Fibroblast of skin of back (primary cell): ENCODE measurements around the gene WRAP53. TPM values are rescaled to one million over a fixed set of nuclear protein-coding genes. Genes with fewer than 3 reads are reported as not detected.
A peak's percentile ranks its signal among the peaks of the same experiment; 100 is the strongest.
"Not testable (repeated sequence)": the region's sequence is repeated elsewhere in the genome, so short reads cannot be mapped to it uniquely, and the experiment has no call there.

ENCODE experiments used
- DNase-seq: peaks from one replicate; pipeline ENCODE4 v3.0.0-alpha.2; 2013
- polyA plus RNA-seq, 2 experiments: library from polyadenylated mRNA; unstranded; fragments of 120-200 nt; gene quantifications; one replicate each; pipeline ENCODE4 v1.2.1, GENCODE V29; 2013; ENCODE audit not compliant: insufficient read length in 2 of 2

The WRAP53 gene
- polyA plus RNA-seq (2013, experiment 1 of 2; ENCODE audit: insufficient read length), result 22.1 TPM
- 6.1 TPM for polyA plus RNA-seq (2013, experiment 2 of 2; ENCODE audit: insufficient read length)

DNA sequence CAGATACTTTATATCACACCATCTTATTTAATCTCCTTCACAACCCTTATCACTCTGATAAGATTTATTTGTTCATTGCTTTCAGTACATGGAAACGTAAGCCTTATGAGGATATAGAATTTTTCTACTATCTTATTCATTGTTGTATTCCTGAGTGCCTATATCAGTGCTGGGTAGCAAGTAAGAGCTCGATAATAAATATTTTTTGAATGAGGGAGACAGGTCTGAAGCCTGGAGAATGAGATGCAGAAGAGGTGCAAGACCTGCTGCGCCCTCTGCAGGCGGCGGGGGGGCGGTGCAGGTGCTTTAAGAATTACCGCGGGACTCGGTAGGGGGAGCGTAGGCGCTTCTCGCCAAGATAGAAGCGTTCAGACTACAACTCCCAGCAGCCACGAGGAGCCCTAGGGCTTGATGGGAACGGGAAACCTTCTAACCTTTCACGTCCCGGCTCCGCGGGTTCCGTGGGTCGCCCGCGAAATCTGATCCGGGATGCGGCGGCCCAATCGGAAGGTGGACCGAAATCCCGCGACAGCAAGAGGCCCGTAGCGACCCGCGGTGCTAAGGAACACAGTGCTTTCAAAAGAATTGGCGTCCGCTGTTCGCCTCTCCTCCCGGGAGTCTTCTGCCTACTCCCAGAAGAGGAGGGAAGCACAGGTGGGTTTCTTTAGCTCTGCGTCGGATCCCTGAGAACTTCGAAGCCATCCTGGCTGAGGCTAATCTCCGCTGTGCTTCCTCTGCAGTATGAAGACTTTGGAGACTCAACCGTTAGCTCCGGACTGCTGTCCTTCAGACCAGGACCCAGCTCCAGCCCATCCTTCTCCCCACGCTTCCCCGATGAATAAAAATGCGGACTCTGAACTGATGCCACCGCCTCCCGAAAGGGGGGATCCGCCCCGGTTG, at the start of gene WRAP53:
Gene WRAP53 (plus strand): TSS at position 570 of the 900 bp plus-strand sequence. CDS start 172 bp downstream, at position 742.
- peak; percentile 99 for DNase-seq

DNA sequence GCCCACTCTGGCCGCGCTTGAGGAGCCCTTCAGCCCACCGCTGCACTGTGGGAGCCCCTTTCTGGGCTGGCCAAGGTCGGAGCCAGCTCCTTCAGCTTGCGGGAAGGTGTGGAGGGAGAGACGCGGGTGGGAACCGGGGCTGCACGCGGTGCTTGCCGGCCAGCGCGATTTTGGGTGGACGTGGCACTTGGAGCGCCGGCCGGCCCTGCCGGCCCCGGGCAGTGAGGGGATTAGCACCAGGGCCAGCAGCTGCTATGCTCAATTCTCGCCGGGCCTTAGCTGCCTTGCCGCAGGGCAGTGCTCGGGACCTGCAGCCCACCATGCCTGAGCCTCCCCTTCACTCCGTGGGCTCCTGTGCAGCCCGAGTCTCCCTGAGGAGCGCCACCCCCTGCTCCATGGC, 47.5 kb upstream of the WRAP53 start:
- no peak for DNase-seq

DNA sequence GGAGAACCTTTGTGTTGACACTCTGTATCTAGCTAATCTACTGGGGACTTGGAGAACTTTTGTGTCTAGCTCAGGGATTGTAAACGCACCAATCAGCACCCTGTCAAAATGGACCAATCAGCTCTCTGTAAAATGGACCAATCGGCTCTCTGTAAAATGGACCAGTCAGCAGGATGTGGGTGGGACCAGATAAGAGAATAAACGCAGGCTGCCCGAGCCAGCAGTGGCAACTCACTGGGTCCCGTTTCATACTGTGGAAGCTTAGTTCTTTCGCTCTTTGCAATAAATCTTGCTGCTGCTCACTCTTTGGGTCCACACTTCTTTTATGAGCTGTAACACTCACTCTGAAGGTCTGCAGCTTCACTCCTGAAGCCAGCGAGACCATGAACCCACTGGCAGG, 46.6 kb upstream of the WRAP53 start:
- DNase-seq, result not testable (repeated sequence)

DNA sequence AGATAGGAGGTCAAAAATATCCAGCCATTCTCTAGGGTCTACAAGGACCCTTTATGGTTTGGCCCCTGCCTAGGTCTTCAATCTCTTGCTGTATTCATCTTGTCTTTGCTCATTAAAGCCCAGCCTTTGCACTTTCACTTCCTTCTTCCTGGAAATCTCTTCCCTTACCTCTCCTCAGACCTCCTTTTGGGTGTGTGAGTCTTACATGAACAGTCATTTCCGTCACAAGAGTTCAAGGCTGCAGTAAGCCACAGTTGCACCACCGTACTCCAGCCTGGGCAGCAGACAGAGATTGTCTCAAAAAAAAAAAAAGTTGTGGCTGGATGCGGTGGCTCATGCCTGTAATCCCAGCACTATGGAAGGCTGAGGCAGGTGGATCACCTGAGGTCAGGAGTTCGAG, 43.5 kb upstream of the WRAP53 start:
- DNase-seq, result no peak

DNA sequence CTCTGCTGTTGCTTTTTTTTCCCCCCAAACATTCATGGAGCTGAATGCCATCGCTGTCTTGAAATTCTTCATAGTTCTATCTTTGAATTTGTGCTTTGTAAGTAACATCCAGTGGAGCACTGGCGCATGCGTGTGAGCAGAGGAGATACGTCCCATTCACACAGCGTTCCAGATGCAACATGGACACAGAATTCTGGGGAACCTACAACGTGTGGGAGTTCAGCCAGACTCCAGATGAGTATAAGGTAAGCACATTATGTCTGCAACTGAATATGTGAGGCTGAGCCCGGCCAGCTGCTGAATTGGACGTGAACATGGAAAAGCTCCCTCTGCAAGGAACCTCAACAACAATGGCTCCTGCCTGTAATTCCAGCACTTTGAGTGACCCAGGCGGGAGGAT, 41.8 kb upstream of the WRAP53 start:
- DNase-seq, result no peak

DNA sequence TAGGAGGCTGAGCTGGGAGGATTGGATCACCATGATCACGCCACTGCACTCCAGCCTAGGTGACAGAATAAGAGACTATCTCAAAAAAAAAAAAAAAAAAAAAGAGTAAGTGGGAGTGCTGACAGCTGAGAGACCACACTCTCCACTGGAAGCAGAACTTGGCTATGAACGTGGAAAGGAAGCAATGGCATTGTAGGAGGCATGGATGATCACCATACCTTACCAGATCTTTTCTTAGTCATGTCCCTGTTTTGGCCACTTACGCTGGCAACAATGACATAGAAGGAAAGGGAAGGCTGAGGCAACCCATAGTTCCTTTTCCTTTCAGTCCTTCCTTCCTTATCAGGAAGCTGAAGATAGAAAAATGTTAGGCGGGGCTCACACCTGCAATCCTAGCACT, 41.3 kb upstream of the WRAP53 start:
- no peak for DNase-seq

DNA sequence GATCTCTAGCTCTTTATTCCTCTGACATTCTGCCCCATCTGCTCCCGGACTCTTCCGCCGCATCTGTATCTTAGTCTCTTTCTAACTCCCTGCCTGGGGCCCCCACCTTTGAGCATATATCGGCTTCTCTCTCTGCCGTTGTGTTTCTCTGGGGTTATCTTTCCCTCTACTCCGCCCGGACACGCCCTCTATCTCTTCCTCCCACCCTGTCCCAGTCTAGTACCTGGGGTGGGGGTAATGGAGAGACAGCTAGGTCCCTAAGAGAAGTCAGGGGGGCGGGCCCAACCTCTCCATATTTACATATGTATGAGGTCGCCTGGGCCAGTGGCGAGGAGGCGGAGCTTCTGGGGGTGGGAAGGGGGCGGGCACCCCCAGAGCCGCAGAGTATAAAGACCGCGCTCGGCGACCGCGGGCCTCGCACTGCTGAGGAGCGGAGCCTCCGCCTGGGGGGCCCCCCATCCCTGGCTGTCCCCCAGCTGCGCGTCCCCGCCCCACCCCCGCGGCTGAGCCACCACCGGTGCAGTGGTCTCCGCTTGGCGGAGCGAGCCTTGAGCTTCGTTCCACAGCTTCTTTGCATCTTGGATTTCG, 37.7 kb upstream of the WRAP53 start, which contains the start of gene ATP1B2:
Gene ATP1B2 (plus strand): TSS at position 418 of the 588 bp plus-strand sequence. CDS start 593 bp downstream, outside the sequence.
- peak; percentile 32 for DNase-seq

DNA sequence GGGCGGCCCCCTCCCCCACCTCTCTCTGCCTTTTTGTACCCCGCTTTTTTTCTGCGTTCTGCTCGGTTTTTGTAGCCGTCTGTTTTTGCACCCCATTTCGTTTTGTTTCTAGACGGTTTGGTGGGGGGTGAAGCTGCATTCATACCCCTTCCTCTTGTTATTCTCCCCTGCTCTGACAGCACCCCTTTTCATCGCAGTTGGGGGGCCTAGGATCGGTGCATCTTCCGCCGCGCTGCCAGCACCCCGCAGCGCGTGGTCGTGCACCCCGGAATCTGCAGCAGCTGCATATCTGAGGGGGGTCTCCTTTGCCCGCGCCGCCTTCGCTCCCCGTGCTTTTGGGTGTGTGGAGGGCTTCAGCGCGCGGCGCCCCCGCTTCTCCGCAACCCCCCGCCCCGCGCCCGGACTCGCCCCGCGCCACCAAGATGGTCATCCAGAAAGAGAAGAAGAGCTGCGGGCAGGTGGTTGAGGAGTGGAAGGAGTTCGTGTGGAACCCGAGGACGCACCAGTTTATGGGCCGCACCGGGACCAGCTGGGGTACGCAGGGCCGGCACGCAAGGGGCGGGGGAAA, 37.1 kb upstream of the WRAP53 start:
- no peak for DNase-seq

DNA sequence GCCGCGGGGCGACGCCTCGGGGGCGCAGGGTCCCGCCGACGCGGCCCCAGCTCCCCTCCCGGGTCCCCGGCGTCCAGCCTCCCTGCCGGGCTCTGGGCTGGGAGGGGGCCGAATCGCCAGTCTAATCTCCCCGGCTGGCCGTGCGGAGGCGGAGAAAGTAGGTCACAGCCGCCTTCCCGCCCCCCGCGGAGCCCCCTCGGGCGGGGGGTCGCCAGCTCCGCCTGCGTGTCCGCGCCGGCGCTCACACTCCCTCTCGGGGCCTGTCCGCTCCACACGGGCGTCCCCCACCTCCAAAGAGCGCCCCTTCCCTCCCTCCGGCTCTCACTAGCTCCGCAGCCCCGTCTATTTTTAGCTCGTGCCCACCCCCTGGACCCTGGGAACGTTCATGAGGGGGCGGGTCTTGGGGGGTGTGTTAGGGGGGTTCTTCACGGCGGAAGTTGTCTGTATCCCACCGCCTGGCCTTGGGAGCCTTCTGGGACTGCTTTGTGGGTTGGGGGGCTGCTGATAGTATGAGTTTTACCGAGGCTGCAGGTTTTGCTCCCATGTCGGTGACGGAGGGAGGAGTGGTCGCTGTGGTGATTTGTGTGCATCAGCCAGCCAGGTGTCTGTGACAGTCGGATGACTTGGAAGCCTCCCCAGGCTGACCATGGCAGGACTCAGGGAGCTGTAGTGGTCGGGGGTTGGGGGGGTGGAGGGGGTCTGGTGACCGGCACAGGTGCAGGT, 36.5 kb upstream of the WRAP53 start:
- DNase-seq, result no peak

DNA sequence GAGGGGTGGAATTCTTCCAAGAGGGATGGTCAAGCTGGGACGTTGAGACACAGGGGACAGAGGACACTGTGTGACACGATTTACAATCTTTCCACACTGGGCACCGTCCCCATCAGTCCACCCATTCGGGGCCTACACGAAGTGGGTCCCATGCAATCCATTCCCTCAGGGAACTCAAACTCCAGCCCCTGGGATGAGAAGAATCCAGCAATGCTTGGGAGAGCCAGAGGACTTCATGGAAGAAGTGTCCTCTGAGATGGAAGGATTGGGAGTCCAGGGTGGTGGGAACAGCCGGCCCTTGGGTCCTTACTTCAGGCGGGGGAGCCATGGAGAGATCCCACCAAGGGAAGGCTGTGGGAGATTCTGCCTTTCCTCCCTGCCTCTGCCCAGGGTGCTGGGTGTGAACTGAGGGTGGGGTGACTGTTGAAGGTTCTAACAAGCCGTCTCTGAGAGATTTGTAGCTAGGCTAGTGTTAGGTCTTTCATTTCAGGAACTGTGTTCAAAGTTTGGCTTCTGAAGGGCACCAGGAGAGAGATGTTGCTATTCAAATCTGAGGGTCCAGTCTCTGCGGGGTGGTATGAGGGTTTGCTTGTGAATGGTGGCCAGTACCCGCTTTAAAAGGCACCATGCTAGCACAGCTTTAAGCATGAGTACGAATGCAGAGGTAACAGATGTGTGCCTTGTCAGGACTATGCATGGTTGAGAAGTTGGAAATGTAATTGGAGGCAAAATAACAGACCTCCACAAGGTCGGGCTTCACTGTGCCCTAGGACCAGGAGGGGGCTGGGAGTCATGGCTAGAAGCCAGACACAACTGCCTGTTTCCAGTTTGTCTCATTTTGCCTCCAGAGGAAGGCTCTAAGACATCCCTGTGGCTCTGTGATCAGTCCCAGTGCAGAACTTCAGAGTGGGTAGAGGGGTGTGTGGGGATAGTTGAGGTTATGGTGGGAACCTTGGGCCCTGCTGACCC, 35.6 kb upstream of the WRAP53 start:
- no peak for DNase-seq

DNA sequence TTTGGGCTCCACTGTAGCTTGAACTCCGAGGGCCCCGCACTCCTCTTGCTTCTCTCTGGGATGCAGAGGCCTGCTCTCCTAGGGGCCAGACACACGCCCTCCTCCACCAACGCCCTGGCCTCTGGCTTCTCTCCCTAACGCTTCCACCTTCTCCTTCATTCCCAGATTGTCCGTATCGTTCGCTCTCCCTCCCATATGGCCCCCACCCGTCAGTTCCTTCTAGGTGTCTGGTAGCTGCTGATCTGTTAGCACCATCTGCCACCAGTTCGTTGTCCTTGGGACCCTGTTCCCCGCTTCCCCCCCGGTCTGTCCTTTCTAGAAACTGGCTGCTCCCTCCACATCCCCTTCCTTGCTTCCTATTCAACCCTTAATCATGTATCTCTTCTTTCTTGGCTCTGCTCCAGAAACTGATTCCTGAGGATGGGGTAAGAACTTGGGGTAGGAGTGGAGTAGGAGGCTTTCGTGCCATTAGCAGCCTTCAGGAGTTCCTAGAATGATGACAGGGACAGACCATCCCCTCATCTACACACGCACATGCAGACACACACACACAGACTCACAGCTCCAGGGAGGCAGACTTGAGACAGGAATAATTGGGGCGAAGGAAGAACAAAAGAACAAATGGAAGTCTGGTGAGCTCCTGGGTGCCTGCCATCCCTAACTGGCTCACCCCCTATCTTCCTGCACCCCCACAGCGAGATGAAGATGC, 33.3 kb upstream of the WRAP53 start:
- DNase-seq, result peak; percentile 41

DNA sequence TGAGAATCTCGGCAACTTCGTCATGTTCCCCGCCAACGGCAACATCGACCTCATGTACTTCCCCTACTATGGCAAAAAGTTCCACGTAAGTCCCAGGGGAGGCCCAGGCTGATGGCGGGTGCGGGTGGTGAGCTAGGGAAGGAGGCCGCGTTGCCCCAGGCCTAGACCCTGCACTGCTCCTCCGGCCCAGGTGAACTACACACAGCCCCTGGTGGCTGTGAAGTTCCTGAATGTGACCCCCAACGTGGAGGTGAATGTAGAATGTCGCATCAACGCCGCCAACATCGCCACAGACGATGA, 32.8 kb upstream of the WRAP53 start:
- DNase-seq, result no peak

DNA sequence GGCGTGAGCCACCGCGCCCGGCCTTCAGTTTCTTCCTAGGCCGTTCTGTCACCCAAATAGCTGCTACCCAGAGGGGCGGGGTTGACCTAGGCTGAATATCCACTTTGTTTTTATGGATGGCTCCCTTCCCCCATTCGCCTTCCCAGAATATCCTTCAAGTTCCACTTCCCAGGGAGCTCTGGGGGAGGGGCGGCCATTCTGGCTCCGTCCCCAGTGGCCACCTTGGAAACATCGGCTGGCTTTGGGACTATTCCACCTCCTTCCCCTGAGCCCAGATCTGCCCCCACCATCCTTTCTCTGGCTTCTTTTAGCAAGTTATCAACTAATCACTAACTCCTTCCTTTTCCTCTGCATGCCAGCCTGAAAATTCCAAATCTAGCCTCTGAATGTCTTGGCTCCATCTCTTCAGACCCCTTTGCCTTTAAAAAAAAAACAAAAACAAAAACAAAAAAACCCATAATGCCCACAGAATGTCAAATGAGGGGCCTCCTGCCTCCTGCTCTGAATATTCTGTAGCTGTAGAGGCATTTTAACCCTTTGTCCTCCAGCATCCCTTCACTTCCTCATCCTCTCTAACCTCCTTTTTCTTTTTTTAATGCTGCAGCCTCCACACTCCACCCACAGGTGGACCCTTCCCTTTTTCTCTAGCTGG, 31.2 kb upstream of the WRAP53 start:
- no peak for DNase-seq

DNA sequence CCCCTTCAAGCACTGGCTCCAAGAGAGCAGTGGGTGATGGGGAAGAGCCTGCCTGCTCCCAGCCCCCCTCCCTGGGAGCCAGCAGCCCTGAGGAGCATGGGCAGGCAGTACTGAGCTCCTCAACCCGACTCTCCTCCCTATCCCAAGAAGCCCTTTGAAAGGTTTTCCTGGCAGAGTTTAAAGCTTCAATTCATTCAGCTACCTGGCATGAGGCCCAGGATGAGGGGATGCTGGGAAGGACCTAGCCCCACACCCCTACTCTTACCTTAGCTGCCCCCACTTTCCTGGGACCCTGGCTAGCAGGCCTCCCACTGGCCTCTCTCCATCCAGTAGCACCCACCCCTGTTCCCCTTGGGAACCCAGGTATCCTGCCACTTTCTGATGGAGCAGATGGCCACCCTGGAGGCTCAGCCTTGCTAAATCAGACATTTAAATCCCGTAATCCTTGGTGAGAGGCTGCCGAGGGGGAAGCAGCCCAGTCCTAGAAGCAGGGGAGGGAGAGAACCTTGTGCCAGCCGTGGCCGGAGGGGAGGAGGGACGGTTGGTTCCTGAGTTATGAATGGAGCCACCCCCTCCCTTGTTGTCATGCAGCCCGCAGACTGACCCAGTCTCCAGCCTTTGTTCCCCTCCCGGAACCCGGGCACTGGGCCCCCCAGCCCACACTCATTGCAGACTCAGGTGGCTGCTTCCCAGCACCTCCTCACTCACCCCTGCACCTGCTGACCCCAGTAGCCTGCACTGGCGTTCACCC, 20.4 kb upstream of the WRAP53 start:
- DNase-seq, result no peak

DNA sequence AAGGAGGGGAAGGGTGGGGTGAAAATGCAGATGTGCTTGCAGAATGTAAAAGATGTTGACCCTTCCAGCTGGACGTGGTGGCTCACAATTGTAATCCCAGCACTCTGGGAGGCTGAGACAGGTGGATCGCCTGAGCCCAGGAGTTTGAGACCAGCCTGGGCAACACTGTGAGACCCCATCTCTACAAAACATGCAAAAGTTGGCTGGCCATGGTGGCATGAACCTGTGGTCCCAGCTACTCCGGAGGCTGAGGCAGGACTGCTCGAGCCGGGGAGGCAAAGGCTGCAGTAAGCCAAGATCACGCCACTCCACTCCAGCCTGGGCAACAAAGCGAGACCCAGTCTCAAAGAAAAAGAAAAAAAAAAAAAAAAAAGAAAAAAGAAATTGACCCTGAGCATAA, 19.8 kb upstream of the WRAP53 start:
- DNase-seq, result no peak

DNA sequence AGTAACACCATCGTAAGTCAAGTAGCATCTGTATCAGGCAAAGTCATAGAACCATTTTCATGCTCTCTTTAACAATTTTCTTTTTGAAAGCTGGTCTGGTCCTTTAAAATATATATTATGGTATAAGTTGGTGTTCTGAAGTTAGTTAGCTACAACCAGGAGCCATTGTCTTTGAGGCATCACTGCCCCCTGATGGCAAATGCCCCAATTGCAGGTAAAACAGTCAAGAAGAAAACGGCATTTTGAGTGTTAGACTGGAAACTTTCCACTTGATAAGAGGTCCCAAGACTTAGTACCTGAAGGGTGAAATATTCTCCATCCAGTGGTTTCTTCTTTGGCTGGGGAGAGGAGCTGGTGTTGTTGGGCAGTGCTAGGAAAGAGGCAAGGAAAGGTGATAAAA, 15.0 kb upstream of the WRAP53 start:
- no peak for DNase-seq

DNA sequence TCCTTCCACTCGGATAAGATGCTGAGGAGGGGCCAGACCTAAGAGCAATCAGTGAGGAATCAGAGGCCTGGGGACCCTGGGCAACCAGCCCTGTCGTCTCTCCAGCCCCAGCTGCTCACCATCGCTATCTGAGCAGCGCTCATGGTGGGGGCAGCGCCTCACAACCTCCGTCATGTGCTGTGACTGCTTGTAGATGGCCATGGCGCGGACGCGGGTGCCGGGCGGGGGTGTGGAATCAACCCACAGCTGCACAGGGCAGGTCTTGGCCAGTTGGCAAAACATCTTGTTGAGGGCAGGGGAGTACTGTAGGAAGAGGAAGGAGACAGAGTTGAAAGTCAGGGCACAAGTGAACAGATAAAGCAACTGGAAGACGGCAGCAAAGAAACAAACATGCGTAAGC, 13.3 kb upstream of the WRAP53 start:
- DNase-seq, result no peak

DNA sequence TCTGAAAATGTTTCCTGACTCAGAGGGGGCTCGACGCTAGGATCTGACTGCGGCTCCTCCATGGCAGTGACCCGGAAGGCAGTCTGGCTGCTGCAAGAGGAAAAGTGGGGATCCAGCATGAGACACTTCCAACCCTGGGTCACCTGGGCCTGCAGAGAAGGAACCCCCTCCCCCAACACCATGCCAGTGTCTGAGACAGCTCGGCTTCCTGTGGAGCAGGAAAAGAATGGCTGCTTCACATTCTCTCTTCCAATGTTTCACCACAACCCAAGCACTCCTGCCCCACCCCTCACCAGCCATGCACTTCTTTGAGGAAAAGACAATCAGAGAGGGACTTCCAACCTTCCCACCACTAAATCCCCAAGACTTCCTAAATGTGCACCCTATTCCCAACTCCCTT, 11.7 kb upstream of the WRAP53 start:
- DNase-seq, result no peak

DNA sequence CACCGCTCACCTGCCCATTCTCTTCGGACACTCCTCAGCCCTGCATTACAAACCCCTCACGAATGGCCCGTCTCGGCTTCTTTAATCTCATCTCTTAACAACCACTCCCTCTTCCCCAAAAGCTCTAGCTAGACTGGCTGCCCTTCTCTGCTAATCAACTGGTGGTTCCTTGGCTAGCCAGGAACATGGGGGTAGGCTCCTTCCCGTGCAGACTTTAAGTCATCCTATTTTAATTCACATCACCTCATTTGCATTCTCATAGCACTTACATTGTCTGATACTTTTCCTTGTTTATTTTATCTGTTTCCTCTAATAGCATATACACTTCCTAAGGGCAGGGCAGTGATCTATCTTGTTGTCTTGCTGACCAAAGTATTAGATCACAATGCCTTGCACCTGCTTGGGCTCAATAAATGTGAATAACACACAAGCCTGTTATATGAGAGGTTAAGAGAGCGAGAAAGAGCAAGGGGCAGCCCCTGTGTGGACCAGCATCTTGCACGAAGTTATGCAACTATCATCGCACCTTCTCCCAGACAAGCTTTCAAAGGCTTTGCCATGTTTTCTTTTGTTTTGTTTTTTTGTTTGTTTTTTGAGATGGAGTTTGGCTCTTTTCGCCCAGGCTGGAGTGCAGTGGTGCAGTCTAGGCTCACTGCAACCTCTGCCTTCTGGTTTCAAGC, 10.7 kb upstream of the WRAP53 start:
- DNase-seq, result no peak
